Fibroblast of skin of back (primary cell): Measurements from ENCODE around the gene ZCCHC24.

ENCODE experiments used
- DNase-seq: peaks from one replicate; pipeline ENCODE4 v3.0.0-alpha.2; 2013

The ZCCHC24 gene

DNA sequence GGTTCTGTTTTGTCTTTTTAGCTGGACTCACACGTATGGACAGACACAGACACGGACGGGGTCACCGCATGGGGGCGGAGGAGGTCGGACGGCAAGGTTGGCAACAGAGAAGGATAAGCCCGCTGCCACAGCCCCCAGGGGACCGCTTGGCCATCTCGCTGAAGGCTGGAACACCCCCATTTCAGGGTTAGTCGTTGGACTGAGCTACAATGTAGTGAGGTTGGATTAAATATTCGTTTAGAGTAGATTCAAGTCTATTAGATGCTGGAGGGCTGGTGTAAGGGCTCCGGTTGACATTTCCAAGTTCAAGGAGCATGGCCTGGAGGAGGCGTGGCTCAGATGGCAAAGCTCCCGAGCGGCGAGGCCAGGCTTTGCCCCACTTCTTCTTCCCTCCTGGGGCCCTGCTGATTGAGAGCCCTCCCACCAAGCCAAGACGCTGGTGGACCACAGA lies 62.9 kb downstream of the ZCCHC24 start:
- DNase-seq = no peak

DNA sequence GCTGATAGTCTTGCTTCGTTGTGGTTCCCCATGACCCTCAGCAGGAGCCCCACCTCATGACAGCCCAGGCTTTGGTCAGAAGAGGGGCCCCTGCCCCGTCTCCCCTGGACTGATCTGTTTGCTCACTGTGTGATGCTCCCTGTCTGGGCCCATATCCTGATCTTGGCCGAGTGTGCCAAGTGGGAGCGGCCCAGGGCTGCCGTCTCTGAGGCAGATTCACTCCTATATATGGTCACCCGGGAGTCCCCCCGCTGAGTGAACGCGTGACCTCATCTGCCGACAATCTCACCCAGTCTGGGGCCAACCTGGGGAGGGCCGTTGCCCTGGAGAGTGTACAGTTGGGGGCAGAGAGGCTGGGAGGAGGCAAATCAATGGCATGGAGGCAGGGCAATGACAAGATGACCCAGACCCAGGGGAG lies 63.6 kb downstream of the ZCCHC24 start:
- peak; percentile 98 for DNase-seq

DNA sequence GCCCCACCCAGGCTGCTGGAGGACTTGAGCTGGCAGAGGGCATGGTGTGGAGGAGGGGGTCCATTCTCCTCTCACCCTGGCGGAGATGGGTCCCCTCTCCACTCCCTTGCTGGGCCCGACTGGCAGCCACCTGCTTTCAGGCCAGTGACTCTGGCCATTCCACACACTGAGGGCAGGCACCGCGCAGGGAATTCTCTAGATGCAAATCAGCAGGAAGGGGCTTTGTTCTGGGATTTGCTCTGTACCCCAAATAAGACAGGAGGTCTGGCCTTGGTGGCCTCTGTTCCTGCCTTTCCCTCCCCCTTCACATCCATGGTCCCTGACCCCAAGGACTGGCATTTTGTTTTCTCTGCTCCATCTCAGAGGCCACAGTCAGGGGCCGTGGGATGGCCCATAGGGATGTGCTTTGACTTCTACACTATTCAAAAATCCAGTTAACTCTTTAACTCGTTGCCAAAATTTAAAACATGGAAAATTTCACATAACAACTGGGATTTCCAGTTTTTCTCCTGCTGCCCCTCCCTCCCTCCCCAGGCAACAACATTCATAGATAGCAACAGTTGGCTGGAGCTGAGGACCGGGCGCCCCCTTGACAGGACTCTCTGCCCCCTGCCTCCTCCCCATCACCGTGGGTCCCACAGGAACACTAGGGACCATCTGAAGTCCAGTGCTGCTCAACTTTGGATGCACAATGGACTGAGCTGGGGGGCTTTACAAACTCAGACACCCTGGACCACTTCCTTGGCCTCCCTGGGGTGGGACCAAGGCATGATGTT lies 64.3 kb downstream of the ZCCHC24 start:
- DNase-seq = no peak

DNA sequence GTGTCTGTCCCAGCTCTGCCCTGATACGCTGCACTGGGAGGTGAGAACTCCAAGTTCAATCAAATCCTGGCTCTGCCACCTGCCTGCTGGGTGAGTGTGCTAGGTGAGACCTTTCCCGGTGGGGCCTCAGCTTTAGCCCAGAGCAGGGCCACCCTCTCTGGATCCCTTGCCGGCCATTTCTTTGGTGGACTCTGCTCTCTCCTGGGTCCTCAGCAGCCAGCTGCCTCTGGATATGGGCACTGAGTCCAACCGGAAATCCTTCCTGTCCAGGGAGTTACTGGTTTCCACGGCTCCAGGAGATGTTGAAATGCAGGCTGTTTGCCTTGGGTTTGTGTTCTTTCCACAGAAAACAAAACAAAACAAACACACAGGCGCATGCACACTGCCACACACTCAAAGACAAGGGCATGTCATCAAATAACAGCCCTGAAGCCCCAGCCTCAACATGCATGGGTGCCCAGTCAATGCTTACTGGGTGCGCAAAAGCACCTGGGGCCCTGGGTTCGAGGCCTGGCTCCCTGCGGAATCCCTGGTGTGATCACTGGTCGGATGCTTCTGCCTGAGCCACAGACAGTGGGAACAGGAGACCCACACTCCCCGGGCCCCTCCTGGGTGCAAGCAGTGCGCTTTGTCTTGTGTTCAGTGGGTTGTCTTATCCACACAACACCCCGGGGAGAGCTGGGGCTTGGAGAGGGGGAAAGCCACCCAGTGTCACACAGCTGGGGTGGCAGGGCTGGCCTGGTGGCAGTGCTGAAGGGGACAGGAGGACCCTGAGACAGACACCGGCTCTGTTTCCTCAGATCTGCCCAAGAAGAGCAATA lies 65.1 kb downstream of the ZCCHC24 start:
- peak; percentile 67 for DNase-seq

DNA sequence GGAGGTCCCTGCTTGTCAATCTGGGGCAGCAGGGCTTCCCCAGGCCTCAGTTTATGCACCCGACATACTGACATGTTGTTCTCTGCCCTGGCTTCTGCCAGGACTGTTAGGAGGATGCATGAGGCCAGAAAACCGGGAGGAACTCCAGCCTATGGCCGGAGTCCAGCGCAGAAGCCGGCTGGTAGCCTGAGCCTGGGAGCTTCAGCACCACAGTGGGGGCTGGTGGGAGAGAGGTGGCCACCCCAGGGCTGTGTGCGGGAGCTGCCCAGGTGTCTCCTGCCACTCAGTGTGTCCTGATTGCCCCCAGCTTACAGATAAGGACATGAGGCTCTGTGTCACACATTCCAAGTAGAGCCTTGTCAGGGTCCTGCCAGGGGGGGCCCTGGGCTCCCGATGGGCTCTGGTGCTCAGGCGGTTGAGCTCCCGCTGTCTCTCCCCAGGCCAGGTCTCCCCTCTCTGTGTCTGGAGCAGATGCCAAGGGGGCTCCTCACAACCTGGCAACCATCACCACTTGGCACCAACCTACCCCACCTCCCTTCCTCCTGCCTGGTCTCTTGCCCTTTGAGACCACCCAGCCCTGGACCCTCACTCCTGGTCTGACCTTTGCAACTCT lies 65.8 kb downstream of the ZCCHC24 start:
- DNase-seq = no peak

DNA sequence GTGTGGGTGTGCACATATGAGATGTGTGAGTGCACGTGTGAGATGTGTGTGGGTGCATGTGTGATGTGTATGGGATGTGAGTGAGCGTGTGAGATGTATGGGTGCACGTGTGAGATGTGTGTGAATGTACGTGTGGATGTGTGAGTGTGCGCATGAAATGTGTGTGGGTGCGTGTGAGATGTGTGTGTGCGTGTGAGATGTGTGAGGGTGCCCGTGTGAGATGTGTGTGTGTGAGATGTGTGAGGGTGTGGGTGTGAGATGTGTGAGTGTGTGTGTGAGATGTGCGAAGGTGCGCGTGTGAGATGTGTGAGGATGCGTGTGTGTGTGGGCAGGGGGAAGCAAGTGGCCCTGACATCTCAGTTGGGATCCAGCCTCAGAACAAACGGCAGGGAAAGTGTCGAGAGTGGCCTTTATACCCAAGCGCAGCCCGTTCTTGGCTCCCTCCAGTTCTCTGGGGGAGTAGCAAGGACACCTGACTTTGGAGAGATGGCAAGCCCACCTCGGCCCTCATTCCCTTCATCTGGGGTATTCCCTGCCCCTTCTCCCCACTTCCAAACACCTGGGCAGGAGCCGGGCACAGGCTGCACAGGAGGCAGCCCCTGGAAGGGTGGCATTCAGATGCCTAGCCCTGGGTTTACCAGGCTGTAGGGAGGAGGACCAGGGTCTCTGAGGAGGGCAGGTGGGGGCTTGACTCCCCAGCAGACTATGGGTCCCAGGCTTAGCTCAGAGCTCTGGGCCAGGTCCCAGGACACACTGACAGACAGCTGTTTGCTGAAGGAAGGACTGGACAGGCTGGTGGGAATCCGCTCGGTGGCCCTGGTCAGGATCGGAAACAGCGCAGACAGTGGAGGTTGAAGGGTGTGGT lies 66.5 kb downstream of the ZCCHC24 start:
- DNase-seq = no peak

DNA sequence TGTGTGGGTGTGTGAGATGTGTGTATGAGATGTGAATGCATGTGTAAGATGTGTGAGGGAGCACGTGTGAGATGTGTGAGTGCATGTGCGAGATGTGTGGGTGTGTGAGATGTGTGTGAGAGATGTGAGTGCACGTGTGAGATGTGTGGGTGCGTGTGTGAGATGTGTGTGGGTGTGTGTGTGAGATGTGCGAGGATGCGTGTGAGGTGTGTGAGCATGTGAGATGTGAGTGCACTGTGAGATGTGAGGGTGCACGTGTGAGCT lies 67.1 kb downstream of the ZCCHC24 start:
- no peak for DNase-seq

DNA sequence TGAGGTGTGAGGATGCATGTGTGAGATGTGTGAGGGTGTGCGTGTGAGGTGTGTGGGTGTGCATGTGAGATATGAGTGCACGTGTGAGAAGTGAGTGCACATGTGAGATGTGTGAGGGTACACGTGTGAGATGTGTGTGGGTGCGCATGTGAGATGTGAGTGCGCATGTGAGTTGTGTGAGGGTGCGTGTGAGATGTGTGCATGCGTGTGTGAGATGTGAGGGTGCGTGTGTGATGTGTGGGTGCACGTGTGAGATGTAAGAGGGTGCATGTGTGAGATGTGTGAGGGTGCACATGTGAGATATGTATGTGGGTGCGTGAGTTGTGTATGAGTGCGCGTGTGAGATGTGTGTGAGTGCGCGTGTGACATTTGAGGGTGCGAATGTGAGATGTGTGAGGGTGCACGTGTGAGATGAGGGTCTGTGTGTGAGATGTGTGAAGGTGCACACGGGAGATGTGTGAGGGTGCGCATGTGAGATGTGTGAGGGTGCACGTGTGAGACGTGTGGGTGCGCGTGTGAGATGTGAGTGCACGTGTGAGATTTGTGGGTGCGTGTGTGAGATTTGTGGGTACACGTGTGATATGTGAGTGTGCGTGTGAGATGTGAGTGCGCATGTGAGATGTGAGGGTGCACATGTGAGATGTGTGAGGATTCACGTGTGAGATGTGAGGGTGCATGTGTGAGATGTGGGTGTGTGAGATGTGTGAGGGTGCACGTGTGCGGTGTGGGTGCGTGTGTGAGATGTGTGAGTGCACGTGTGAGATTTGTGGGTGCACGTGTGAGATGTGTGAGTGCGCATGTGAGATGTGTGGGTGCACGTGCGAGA lies 67.7 kb downstream of the ZCCHC24 start:
- no peak for DNase-seq

DNA sequence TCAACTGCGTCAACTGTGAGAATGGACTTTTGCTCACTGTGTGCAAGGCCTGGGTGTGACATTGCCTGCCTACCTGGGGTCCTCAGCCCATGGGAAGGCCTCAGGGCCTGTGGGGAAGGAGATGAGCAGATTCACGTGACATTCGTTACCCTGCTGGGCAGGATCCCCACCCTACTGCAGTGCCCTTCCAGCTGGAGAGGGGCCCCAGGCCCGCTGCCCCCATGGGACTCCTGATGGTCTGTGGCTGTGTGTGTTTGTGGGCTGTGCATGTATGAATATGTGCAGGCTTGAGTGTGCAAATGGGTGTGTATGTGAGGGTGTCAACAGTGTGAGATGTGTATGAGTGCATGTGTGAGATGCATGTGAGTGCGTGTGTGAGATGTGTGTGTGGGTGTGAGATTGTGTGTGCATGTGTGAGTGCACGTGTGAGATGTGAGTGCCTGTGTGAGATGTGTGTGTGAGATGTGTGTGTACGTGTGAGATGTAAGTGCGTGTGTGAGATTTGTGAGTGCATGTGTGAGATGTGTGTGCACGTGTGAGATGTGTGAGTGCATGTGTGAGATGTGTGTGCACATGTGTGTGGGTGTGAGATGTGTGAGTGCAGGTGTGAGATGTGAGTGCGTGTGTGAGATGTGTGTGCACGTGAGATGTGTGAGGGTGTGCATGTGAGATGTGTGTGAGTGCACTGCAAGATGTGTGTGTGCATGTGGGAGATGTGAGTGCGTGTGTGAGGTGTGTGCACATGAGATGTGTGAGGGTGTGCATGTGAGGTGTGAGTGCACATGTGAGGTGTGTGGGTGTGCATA lies 68.5 kb downstream of the ZCCHC24 start:
- no peak for DNase-seq

DNA sequence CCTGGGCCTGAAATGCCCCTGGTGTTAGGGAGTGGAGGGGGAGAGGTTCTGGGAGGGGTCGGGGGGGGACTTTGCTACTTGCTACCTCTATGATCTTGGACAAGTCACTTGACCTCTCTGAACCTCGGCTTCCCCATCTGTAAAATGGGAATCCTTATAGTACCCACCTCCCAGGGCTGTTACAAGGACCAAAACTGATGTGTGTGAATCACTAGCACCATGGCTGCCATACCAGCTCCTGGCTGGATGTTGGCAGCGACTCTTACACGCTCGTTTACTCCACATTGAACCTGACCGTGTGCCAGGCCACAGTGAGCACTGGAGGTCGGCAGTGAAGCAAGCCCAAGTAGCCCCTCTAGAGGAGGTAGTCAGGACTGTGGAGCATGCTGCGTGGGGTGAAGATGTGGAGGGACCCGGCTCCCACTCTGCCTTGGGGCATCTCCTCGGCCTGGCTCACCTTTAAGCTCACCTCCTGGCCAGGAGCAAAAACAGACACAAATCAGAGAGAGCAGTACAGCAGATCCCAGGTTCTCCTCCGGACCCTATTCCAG lies 69.3 kb downstream of the ZCCHC24 start:
- no peak for DNase-seq

DNA sequence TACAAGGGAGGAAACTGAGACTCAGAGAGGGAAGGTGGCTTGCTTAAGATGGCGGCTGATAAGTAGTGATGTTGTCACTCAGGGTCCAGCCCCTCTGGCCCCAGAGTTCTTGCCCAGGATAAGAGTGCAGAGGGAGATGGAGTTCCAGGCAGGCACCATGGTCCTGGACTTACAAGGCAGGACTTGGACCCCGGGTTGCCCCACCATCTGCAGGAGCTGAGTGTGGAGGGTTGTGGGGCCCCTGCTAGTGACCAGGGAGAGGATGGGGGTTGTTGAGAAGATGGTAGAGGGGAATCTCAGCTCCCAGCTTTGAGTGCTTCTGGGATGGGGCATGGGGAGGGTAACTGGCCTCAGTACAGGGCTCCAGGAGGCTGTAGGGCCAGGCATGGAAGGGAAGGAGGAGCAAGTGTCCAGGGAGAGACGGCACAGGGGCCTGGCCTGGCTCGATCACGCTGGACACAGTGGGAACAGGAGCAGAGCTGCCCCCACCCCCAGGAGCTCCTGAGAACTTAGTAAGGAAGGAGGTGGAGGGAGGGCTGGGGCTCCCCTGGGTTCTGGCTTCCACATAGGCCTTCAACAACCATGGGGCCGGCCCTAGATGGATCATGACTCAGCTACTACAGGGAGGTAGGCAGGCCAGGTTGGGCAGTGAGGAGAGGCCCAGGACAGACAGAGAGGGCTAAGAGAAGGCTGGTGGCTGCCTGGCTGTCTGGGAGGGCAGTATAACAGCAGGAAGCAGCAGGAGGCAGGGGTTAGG lies 69.9 kb downstream of the ZCCHC24 start:
- DNase-seq = peak; percentile 74

DNA sequence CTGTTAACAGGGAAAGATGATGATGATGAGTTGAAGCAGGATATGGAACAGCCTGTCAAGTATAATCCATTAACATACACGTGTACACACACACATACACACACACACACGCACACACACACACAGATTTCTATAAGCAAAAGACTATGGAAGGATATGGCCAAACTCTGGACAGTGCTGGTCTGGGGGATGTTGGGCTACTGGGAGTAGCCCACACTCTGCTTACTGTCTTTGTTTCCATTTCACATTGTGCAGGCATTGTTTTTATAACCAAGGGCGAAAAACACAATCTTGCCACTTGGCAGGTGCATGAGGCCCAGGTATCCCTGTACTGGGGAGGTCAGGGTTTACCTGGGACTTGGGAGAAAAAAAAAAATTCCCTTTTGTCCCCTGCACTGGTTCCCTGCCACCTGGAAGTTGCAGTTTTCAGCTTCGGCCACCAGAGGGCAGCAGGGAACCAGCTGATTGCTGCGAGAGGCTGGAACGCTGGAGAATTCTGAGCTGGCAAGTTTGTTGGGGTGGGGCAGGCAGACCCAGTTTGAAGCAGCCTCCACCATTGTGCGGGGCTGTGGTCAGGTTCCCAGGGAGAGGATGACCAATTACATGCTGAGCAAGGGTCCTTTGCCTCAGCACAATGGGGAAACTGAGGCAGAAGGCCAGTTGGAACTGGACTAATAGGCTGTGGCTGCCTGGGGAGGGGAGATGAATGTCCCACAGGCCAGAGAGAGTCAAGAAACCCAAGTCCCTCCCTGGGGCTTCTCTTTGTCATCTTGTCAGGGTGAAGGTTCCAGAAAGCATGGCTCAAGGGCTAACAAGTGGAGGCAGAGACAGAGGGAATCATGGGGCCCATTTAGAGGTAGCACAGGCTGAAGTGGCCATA lies 70.9 kb downstream of the ZCCHC24 start:
- peak; percentile 79 for DNase-seq

DNA sequence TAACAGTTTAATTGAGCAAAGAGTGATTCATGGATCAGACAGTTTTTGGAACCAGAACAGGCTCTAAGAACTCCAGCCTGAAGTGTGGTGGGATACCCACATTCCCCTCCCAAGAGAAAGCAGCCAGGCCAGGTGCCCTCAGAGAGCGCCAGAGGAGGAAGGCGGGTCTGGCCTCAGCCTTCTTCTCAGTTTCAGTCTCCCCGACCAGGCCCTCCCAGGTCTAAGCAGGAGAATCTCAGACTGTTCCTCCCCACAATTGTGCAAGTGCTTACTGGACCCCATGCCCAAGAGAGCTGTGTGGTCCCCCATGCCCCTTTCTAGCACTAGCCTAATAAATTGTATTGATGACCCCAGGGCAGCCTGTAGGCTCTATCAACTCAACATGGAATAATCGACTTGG lies 72.6 kb downstream of the ZCCHC24 start:
- no peak for DNase-seq

DNA sequence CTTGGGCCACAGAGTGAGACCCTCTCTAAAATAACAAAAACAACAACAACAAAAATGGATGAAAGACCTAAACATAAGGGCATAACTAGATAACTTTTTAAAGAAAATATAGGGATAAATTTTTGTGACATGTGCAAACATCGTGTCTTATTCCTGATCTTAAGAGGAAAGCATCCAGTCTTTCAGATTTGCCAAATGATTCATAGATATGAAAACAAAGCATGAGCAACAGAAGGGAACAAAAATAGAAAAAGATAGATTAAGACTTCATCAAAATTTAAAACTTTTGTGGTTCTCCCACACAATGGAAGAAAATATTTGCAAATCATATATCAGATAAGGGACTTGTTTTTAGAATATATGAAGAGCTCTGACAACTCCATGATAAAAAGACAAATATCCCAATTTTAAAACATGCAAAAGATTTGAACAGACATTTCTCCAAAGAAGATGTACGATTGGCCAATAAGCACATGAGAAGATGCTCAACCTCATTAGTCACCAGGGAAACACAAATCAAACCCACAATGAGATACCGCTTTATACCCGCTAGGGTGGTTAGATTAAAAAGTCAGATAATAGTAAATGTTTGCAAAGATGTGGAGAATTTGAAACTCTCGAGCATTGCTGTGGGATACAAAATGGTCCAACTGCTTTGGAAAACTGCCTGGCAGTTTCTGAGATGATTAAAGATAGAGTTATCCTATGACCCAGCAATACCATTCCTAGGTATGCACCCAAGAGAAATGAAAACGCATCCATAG lies 77.8 kb downstream of the ZCCHC24 start:
- DNase-seq = peak; percentile 90

DNA sequence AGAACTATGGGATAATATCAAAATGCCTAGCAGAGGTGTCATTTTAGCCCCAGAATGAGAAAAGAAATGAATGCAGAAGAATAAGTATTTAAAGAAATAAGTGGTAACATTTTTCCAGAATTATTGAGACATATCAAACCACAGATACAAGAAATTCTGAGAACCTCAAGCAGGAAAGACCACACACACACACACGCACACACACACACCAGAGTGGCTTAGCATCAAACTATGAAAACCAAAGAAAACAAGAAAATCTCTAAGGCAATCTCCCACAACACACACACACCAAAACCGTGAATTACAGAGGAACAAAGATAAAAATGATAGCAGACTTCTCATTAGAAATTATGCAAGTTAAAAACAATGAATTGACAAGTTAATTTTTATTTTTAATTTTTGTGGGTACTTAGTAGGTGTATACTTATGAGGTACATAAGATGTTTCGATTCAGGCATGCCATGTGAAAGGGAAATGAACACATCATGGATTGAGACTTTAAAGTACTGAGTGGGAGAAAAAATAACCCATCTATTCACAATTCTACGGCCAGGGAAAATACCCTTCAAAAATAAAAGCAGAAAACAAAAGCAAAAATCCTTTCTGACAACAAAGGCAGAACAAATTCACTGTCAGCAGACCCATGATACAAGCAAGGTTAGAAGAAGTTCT lies 83.6 kb downstream of the ZCCHC24 start:
- DNase-seq = peak; percentile 54

DNA sequence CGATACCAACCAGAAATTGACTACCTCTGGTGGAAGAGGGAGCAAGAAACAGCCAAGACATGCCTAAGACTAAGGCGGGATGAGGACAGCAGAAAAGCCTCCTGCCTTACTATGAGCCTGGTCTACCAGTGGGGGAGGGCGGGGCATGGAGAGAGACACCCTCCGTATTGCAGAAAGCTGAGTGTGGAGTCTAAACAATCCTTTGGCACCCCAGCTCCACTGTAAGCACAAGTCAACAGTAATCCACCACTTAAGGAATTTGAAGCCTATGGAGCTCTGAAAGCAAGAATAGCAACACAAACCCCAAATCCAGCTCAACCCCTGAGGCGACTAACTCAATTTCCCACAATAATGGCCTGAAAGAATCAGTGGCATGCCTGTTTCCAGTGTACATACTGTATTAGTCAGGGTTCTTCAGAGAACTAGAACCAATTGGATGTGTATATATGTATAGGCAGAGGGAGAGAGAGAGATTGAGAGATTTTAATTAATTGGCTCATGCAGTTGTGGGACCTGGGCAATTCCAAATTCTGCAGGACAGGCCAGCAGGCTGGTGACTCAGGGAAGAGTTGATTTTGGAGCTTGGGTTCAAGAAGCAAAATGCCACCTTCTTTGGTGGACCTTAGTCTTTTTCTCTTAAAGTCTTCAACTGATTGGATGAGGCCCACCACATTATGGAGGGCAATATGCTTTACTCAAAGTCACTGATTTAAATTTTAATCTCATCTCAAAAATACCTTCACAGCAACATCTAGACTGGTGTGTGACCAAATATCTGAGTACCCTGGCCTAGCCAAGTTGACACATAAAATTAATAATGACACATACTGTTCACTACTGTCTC lies 84.7 kb downstream of the ZCCHC24 start:
- DNase-seq = no peak
